Thyroid gland (tissue), 4 donors: ENCODE data around the gene TBC1D17. TPM values are rescaled to one million over a fixed set of nuclear protein-coding genes. Genes with fewer than 3 reads are reported as not detected.
A peak's percentile ranks its signal among the peaks of the same experiment; 100 is the strongest.

Source experiments
- DNase-seq, 2 donors: peaks; one replicate each; pipeline ENCODE4 v3.0.0-alpha.2; 2019
- H3K27ac ChIP-seq, 3 donors: fragments of 200-600 bp; sonication (generic); 1 replicate in 2 of 3; 2 replicates in 1 of 3; pipeline ENCODE4 v1.5.1; 2016 to 2019; ENCODE audit warnings: mild to moderate bottlenecking in 1 of 3, moderate library complexity in 1 of 3
- H3K27me3 ChIP-seq: fragments of 200-600 bp; sonication (generic); one replicate; pipeline ENCODE4 v1.5.1; 2019
- H3K36me3 ChIP-seq, 2 donors: fragments of 200-600 bp; sonication (generic); one replicate each; pipeline ENCODE4 v1.5.1; 2016 to 2019
- H3K4me1 ChIP-seq, 2 donors: fragments of 200-600 bp; sonication (generic); one replicate each; pipeline ENCODE4 v1.5.1; 2017 to 2019
- H3K4me3 ChIP-seq, 3 donors: fragments of 200-600 bp; sonication (generic); replicated peaks in 1 of 3; 1 replicate in 2 of 3; 2 replicates in 1 of 3; pipeline ENCODE4 v1.5.1; 2016; ENCODE audit warnings: mild to moderate bottlenecking in 1 of 3
- H3K9me3 ChIP-seq: fragments of 200-600 bp; sonication (generic); one replicate; pipeline ENCODE4 v1.5.1; 2017
- POLR2A ChIP-seq, 2 donors: fragments of 450-650 bp; IDR thresholded peaks; one replicate each; pipeline ENCODE4 v1.6.1; 2017; ENCODE audit warnings: antibody characterized with exemption in 2 of 2, mild to moderate bottlenecking in 2 of 2, moderate library complexity in 1 of 2
- WGBS, 2 donors: methylation state at CpG; one replicate each; pipeline ENCODE4 v1.1.5; 2017; 5-methylcytosine and 5-hydroxymethylcytosine counted together
- intact Hi-C: fragments of 100-400 bp; cut with DNase I; formaldehyde crosslinking; loops from one replicate; pipeline ENCODE4 v1.15.1; 2023
- total RNA-seq, 4 donors: library from RNA; depleted of rRNA; stranded (reverse); fragments of >200 nt; gene quantifications; one replicate each; pipeline ENCODE4 v1.2.3, GENCODE V29; 2016
- TF ChIP-seq, protein P1 (sequence below), 6 experiments: fragments of 200-600 bp in 3 of 6; fragments of 450-650 bp in 3 of 6; sonication (generic) in 3 of 6; IDR thresholded peaks; one replicate each; pipeline ENCODE4 v1.5.1; 2016 to 2019; ENCODE audit warnings: antibody characterized with exemption in 6 of 6, mild to moderate bottlenecking in 2 of 6, inconsistent platforms in 1 of 6, moderate library complexity in 1 of 6

TBC1D17 gene
- total RNA-seq, 4 donors from 2014 or later, result 28.5 to 41.9 (median 39.7) TPM

DNA sequence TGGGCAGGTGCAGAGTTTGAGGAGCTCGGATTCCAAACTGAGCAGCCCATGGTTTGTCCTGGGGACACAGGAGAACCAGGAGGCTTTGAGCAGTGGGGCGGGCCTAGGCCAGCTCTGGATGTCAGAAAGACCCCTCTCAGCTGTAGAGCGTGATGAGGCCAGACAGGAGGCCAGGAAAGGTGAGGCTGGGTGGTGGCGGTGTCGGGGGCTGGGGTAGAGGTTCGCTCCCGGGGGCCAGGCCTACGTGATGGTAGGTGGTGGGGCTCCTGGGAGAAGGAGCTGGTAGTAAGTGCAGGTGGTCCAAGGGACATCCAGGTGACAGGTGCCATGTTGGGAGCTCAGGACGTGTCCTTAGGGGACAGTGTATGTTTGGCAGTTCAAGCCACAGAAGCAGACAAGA lies 40.1 kb upstream of the TBC1D17 start:
- WGBS, 2 donors, result 97 to 99% methylated on average over 9 of the region's 9 CpGs
- DNase-seq, result no peak
- no peaks in the 10 kb centered on the region for H3K4me1 ChIP-seq
- intact Hi-C loops, result no loop called here
- H3K27ac ChIP-seq, result no peak overlapping the region
- TF ChIP-seq, protein P1, sequence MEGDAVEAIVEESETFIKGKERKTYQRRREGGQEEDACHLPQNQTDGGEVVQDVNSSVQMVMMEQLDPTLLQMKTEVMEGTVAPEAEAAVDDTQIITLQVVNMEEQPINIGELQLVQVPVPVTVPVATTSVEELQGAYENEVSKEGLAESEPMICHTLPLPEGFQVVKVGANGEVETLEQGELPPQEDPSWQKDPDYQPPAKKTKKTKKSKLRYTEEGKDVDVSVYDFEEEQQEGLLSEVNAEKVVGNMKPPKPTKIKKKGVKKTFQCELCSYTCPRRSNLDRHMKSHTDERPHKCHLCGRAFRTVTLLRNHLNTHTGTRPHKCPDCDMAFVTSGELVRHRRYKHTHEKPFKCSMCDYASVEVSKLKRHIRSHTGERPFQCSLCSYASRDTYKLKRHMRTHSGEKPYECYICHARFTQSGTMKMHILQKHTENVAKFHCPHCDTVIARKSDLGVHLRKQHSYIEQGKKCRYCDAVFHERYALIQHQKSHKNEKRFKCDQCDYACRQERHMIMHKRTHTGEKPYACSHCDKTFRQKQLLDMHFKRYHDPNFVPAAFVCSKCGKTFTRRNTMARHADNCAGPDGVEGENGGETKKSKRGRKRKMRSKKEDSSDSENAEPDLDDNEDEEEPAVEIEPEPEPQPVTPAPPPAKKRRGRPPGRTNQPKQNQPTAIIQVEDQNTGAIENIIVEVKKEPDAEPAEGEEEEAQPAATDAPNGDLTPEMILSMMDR (IDR thresholded peaks at IDR 0.05), result no peak
- TF ChIP-seq POLR2A (IDR thresholded peaks at IDR 0.05), result no peak
- no peak overlapping the region for H3K4me3 ChIP-seq
- H3K36me3 ChIP-seq, result peaks cover 53 to 62% of the 10 kb centered on the region in 2 donors
- no peaks in the 10 kb centered on the region for H3K27me3 ChIP-seq
- no peaks in the 10 kb centered on the region for H3K9me3 ChIP-seq

GRCh38 chr19:49838885-49839588 lies 38.5 kb upstream of the TBC1D17 start:
- Histone ChIP-seq H3K27me3 (no peaks in the 10 kb centered on the region), H3K9me3 (no peaks in the 10 kb centered on the region), H3K4me1 (no peaks in the 10 kb centered on the region), H3K36me3 (peaks cover 44 to 46% of the 10 kb centered on the region in 2 donors), H3K4me3 (no peak overlapping the region), H3K27ac (no peak overlapping the region)
- TF ChIP-seq, protein P1 (IDR thresholded peaks at IDR 0.05), result no peak
- no peak for TF ChIP-seq POLR2A (IDR thresholded peaks at IDR 0.05)
- no peak for DNase-seq
- intact Hi-C loops, result no loop called here
- 92 to 95% methylated on average over 18 of the region's 18 CpGs for WGBS, 2 donors

DNA sequence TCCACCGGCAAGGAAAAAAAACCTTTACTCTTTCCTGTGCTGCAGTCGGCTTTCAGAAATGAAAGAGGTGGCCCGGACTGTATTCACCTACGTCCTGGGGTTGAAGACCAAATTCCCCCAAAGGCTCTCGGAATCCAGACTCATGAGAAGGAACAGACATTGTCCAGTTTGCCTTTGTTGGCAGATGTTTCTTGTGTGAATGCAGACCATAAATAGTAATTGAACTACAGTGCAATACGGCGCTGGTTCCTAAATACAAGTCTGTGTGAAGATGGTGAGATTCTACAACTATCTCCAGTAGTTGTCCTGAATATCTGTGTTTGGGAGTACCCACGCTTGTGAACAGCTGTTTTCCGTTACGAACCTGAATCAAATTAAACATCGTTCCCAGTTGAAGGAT lies 37.8 kb upstream of the TBC1D17 start:
- 95 to 96% methylated on average over 11 of the region's 11 CpGs for WGBS, 2 donors
- no peak for TF ChIP-seq POLR2A (IDR thresholded peaks at IDR 0.05)
- TF ChIP-seq, protein P1 (IDR thresholded peaks at IDR 0.05), result no peak
- H3K36me3 ChIP-seq, result peaks cover 37 to 39% of the 10 kb centered on the region in 2 donors
- H3K27ac ChIP-seq, result no peak overlapping the region
- H3K4me1 ChIP-seq, result no peaks in the 10 kb centered on the region
- no peak for DNase-seq
- intact Hi-C loops, result no loop called here
- no peaks in the 10 kb centered on the region for H3K27me3 ChIP-seq
- no peaks in the 10 kb centered on the region for H3K9me3 ChIP-seq
- no peak overlapping the region for H3K4me3 ChIP-seq

- 80 to 87% methylated on average over 11 of the region's 11 CpGs for WGBS, 2 donors
These were observed 37.2 kb upstream of the TBC1D17 start for GRCh38 chr19:49840321-49840720.

DNA sequence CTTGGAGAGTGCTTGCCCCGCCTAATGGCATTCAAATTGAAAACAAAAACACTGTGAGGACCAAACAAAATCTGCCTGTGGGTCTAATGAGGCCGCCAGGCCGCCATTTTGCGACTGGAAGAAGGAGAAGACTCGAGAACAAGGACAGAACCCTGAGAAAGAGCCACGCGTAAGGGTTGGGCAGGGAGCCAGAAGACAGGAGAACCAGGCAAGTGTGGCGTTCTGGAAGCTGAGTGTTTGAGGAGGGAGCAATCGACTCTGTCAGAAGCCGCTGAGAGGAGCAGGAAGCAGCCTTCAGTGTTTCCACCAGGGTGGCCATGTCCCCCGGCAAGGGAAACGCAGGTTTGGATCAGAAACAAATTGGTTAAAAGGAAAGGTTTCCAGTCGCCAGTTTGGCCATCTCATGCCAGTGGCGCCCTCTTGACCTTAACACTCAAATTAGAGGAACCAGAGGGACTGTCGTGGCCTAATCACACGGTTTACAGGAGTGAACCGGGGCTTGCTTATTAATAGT lies 36.7 kb upstream of the TBC1D17 start:
- intact Hi-C loops, result no loop called here
- H3K4me3 ChIP-seq, result no peak overlapping the region
- H3K36me3 ChIP-seq, result peaks cover 27 to 29% of the 10 kb centered on the region in 2 donors
- H3K4me1 ChIP-seq, result no peaks in the 10 kb centered on the region
- 49 to 66% methylated on average over 17 of the region's 17 CpGs for WGBS, 2 donors
- TF ChIP-seq, protein P1 (IDR thresholded peaks at IDR 0.05), result no peak
- no peak for TF ChIP-seq POLR2A (IDR thresholded peaks at IDR 0.05)
- H3K27me3 ChIP-seq, result no peaks in the 10 kb centered on the region
- peak overlapping the region in 1 of 3 donors; percentile 38 for H3K27ac ChIP-seq
- no peaks in the 10 kb centered on the region for H3K9me3 ChIP-seq
- peak; percentile 79 to 88 for DNase-seq

More at GRCh38 chr19:49840321-49840720, 37.2 kb upstream of the TBC1D17 start:
- intact Hi-C loops, result no loop called here
- H3K27me3 ChIP-seq, result no peaks in the 10 kb centered on the region
- no peaks in the 10 kb centered on the region for H3K4me1 ChIP-seq
- H3K9me3 ChIP-seq, result no peaks in the 10 kb centered on the region
- no peak for TF ChIP-seq POLR2A (IDR thresholded peaks at IDR 0.05)
- TF ChIP-seq, protein P1 (IDR thresholded peaks at IDR 0.05), result no peak
- peak overlapping the region in 1 of 3 donors; percentile 38 for H3K27ac ChIP-seq
- peaks cover 31 to 33% of the 10 kb centered on the region in 2 donors for H3K36me3 ChIP-seq
- H3K4me3 ChIP-seq, result no peak overlapping the region
- DNase-seq, result no peak
